Fibroblast of lung (primary cell): ENCODE results near the gene HBS1L. TPM values are rescaled to one million over a fixed set of nuclear protein-coding genes. Genes with fewer than 3 reads are reported as not detected.

Experiments used
- DNase-seq, 2 donors: peaks; one replicate each; pipeline versions ENCODE4 v3.0.0 to v3.0.0-alpha.2; 2010; ENCODE audit warnings: low read depth in 2 of 2
- H2AFZ ChIP-seq: 2 replicates; pipeline ENCODE4 v1.5.1; 2012; ENCODE audit warnings: low read length, control low read depth, inconsistent platforms
- H3K27ac ChIP-seq: 2 replicates; pipeline ENCODE4 v1.5.1; 2011; ENCODE audit warnings: low read length, control low read depth; ENCODE audit not compliant: insufficient read depth
- H3K27me3 ChIP-seq: 2 replicates; pipeline ENCODE4 v1.5.1; 2011; ENCODE audit warnings: mild to moderate bottlenecking, low read length; ENCODE audit not compliant: control insufficient read depth, insufficient read depth
- H3K36me3 ChIP-seq: 2 replicates; pipeline ENCODE4 v1.5.1; 2011; ENCODE audit warnings: low read length; ENCODE audit not compliant: control insufficient read depth, insufficient read depth
- H3K4me1 ChIP-seq: 2 replicates; pipeline ENCODE4 v1.5.1; 2011; ENCODE audit warnings: low read length; ENCODE audit not compliant: control insufficient read depth, insufficient read depth; ENCODE audit errors: extremely low read depth
- H3K4me2 ChIP-seq: 2 replicates; pipeline ENCODE4 v1.5.1; 2011; ENCODE audit warnings: low read length, control low read depth; ENCODE audit not compliant: insufficient read depth; ENCODE audit errors: extremely low read depth
- H3K4me3 ChIP-seq, 4 experiments: fragments of 200-600 bp in 1 of 4; sonication (generic) in 1 of 4; replicated peaks in 1 of 4; 2 replicates each; pipeline ENCODE4 v1.5.1; 2011 to 2016; ENCODE audit warnings: low read length in 4 of 4, low read depth in 3 of 4, mild to moderate bottlenecking in 3 of 4, control low read depth in 2 of 4, inconsistent platforms in 1 of 4, mixed read lengths in 1 of 4; ENCODE audit not compliant: insufficient read depth in 1 of 4; ENCODE audit errors: control extremely low read depth in 1 of 4
- H3K79me2 ChIP-seq: 2 replicates; pipeline ENCODE4 v1.5.1; 2012; ENCODE audit warnings: mild to moderate bottlenecking, low read length, inconsistent platforms; ENCODE audit not compliant: control insufficient read depth, insufficient read depth
- H3K9ac ChIP-seq: 2 replicates; pipeline ENCODE4 v1.5.1; 2011; ENCODE audit warnings: mild to moderate bottlenecking, low read length, control low read depth; ENCODE audit not compliant: insufficient read depth
- H3K9me3 ChIP-seq: 2 replicates; pipeline ENCODE4 v1.5.1; 2012; ENCODE audit warnings: low read depth, low read length; ENCODE audit not compliant: control insufficient read depth, insufficient read depth
- H4K20me1 ChIP-seq: 2 replicates; pipeline ENCODE4 v1.5.1; 2011; ENCODE audit warnings: low read length; ENCODE audit not compliant: control insufficient read depth, insufficient read depth; ENCODE audit errors: extremely low read depth
- EZH2 ChIP-seq: IDR thresholded peaks from 2 replicates; pipeline ENCODE4 v1.5.1; 2012; ENCODE audit warnings: low read length, control low read depth, mild to moderate bottlenecking; ENCODE audit errors: missing control alignments
- polyA minus RNA-seq: library from RNA; depleted of rRNA, polyadenylated mRNA; stranded (reverse); fragments of >200 nt; gene quantifications from 2 replicates; pipeline ENCODE4 v1.2.3, GENCODE V29; 2011; ENCODE audit warnings: low replicate concordance
- polyA plus RNA-seq, 2 donors: library from polyadenylated mRNA; depleted of rRNA in 1 of 2; stranded (reverse) in 1 of 2; unstranded in 1 of 2; fragments of >200 nt; gene quantifications; 2 replicates each; pipeline ENCODE4 v1.2.1, GENCODE V29; 2011 to 2012; ENCODE audit warnings: missing spikeins in 1 of 2
- total RNA-seq: library from RNA; depleted of rRNA; stranded (reverse); fragments of >200 nt; gene quantifications from 2 replicates; pipeline ENCODE4 v1.2.1, GENCODE V29; 2014
- TF ChIP-seq, protein P1 (sequence below), 2 donors: IDR thresholded peaks in 1 of 2; conservative IDR thresholded peaks in 1 of 2; 1 replicate in 1 of 2; 2 replicates in 1 of 2; pipeline ENCODE4 v1.5.1; 2011 to 2012; ENCODE audit warnings: low read length in 2 of 2, control low read depth in 1 of 2, inconsistent platforms in 1 of 2, low read depth in 1 of 2, mild to moderate bottlenecking in 1 of 2

The HBS1L gene
- total RNA-seq (88.6 and 118 TPM in 2 replicates), polyA plus RNA-seq (100 and 106 TPM in 2 replicates), polyA minus RNA-seq (7.9 and 26.9 TPM in 2 replicates)
- polyA plus RNA-seq (2012): 64.9 and 71.8 TPM in 2 replicates

DNA sequence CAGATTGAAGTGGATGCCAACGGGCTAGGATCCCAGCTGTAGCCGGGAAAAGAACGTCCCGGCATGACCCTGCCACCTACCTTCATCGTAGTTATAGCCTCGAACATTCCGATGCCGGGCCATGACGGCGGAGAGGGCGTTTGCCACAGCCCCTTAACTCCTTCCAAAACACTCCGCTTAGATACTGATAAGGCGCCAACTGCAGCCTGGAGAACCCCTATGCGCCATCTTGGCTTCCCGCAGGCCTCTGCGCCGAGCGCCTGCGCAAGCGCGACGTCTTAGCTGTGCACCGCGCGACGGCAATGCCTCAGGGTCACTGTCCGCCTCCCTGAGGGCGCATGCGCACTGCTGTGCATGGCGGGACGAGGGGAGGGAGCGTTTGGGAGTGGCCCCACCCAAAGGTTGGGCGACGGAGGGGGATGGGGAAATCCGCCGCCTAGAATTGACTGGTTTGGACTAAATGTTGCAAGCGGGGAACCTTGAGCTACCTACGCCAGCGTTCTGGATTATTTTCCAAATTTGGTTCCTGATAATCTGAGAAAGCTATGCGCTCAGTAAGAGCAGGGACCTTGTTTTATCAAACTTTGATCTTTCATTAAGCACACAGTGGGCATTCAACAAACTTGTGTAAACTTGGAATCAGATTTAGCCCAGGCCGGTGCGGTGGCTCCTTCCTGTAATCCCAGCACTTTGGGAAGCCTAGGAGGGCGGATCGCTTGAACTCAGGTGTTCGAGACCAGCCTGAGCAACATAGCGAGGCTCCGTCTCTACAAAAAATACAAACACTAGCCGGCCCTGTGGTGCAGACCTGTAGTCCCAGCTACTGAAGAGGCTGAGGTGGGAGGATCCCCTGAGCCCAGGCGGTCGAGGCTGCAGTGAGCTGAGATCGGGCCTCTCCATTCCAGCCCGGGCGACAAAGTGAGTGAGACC lies at the start of gene HBS1L:
Gene HBS1L (minus strand): TSS at position 254 of the 930 bp plus-strand sequence. CDS start 131 bp downstream, at position 123.
- H3K9me3 ChIP-seq: no peaks in the 10 kb centered on the region
- H3K27ac ChIP-seq: peak within 1 kb of the TSS; percentile 85
- peaks cover 46% of the 10 kb centered on the region for H3K79me2 ChIP-seq
- no peaks in the 10 kb centered on the region for H3K36me3 ChIP-seq
- H3K27me3 ChIP-seq: no peaks in the 10 kb centered on the region
- peak; percentile 94 to 98 for DNase-seq
- H4K20me1 ChIP-seq: no peaks in the 10 kb centered on the region
- peak within 1 kb of the TSS; percentile 67 to 93 (median 70) for H3K4me3 ChIP-seq
- peak within 1 kb of the TSS; percentile 75 for H3K9ac ChIP-seq
- H2AFZ ChIP-seq: peak within 1 kb of the TSS; percentile 90
- no peak for TF ChIP-seq EZH2
- TF ChIP-seq, protein P1, sequence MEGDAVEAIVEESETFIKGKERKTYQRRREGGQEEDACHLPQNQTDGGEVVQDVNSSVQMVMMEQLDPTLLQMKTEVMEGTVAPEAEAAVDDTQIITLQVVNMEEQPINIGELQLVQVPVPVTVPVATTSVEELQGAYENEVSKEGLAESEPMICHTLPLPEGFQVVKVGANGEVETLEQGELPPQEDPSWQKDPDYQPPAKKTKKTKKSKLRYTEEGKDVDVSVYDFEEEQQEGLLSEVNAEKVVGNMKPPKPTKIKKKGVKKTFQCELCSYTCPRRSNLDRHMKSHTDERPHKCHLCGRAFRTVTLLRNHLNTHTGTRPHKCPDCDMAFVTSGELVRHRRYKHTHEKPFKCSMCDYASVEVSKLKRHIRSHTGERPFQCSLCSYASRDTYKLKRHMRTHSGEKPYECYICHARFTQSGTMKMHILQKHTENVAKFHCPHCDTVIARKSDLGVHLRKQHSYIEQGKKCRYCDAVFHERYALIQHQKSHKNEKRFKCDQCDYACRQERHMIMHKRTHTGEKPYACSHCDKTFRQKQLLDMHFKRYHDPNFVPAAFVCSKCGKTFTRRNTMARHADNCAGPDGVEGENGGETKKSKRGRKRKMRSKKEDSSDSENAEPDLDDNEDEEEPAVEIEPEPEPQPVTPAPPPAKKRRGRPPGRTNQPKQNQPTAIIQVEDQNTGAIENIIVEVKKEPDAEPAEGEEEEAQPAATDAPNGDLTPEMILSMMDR (conservative IDR thresholded peaks at IDR 0.05 in 1 of 2, IDR thresholded peaks at IDR 0.05 in 1 of 2; ENCODE audit: low read depth in 1 of 2, low read length in 2 of 2): no peak
- peaks cover 6% of the 10 kb centered on the region for H3K4me1 ChIP-seq
- peak within 1 kb of the TSS; percentile 94 for H3K4me2 ChIP-seq

DNA sequence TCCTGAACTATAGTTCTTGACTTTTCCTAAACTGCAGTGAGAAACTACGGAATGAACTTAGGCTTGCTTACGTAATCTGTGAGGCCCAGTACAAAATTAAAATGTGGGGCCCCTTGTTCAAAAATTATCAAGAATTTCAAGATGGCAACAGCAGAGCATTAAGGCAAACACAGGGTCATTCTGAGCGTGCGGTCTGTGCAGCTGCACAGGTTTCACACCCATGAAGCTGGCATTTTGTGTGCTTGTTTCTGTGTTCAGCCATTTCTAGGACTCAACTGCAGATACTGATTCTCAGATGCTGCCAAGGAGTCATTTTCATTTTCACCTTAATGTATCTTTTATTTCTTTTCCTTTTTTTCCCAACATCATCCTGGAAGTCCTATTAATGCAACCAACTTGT lies 49.6 kb upstream of the HBS1L start:
- Histone ChIP-seq H3K79me2 (no peaks in the 10 kb centered on the region), H4K20me1 (no peaks in the 10 kb centered on the region), H3K27ac (no peak overlapping the region), H3K27me3 (peaks cover 8% of the 10 kb centered on the region), H3K4me3 (no peak overlapping the region), H3K9me3 (no peaks in the 10 kb centered on the region), H3K4me1 (no peaks in the 10 kb centered on the region), H2AFZ (no peak overlapping the region), H3K4me2 (no peak overlapping the region), H3K36me3 (no peaks in the 10 kb centered on the region), H3K9ac (no peak overlapping the region)
- no peak for DNase-seq
- TF ChIP-seq EZH2: no peak
- TF ChIP-seq, protein P1 (conservative IDR thresholded peaks at IDR 0.05 in 1 of 2, IDR thresholded peaks at IDR 0.05 in 1 of 2; ENCODE audit: low read depth in 1 of 2, low read length in 2 of 2): no peak

DNA sequence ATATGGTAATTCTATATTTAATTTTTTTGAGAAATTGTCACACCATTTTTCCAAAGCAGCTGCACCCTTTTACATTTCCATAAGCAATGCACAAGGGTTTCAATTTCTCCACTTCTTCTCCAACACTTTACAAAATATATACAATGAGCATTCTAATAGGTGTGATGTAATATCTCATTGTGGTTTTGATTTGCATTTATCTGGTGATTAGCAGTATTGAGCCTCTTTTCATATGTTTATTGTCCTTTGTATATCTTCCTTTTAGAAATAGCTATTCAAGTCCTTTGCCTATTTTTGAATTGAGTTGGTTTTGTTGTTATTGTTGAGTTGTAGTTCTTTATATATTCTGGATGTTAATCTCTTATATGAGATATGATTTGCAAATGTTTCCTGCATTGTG lies 47.6 kb upstream of the HBS1L start:
- TF ChIP-seq, protein P1 (conservative IDR thresholded peaks at IDR 0.05 in 1 of 2, IDR thresholded peaks at IDR 0.05 in 1 of 2; ENCODE audit: low read depth in 1 of 2, low read length in 2 of 2): no peak
- TF ChIP-seq EZH2: no peak
- no peaks in the 10 kb centered on the region for H3K36me3 ChIP-seq
- H2AFZ ChIP-seq: no peak overlapping the region
- H3K27ac ChIP-seq: no peak overlapping the region
- no peak overlapping the region for H3K4me3 ChIP-seq
- no peak overlapping the region for H3K9ac ChIP-seq
- no peak overlapping the region for H3K4me2 ChIP-seq
- peaks cover 8% of the 10 kb centered on the region for H3K27me3 ChIP-seq
- no peaks in the 10 kb centered on the region for H3K4me1 ChIP-seq
- DNase-seq: no peak
- no peaks in the 10 kb centered on the region for H3K9me3 ChIP-seq
- H4K20me1 ChIP-seq: no peaks in the 10 kb centered on the region
- H3K79me2 ChIP-seq: no peaks in the 10 kb centered on the region
